CD4-positive, alpha-beta T cell treated with Interleukin-17A for 4 hours (primary cell): ENCODE results near the gene IGFBP2.

Experiments
- DNase-seq: peaks from one replicate; pipeline ENCODE4 v3.0.0-alpha.2; 2020; ENCODE audit warnings: mixed read lengths

Gene IGFBP2

DNA sequence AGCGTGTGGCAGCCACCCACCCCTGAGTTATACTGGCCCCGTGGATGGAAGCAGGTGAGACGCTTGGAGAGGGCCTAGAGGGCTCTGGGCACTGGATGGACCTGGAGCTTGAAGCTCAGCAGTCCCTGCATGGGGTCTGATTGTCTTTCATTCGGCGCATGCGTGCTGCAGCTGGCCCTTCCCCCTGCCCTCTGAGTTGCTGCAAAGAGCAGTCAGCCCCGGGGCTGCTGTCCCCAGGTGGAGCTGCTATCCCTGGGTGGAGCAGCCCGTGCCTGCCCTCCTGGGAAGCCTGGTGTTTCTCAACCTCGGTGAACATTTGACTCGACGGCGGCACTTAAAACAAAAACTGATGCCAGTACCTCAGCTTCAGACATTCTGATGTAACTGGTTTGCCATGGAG lies 32.5 kb downstream of the IGFBP2 start:
- DNase-seq = no peak

DNA sequence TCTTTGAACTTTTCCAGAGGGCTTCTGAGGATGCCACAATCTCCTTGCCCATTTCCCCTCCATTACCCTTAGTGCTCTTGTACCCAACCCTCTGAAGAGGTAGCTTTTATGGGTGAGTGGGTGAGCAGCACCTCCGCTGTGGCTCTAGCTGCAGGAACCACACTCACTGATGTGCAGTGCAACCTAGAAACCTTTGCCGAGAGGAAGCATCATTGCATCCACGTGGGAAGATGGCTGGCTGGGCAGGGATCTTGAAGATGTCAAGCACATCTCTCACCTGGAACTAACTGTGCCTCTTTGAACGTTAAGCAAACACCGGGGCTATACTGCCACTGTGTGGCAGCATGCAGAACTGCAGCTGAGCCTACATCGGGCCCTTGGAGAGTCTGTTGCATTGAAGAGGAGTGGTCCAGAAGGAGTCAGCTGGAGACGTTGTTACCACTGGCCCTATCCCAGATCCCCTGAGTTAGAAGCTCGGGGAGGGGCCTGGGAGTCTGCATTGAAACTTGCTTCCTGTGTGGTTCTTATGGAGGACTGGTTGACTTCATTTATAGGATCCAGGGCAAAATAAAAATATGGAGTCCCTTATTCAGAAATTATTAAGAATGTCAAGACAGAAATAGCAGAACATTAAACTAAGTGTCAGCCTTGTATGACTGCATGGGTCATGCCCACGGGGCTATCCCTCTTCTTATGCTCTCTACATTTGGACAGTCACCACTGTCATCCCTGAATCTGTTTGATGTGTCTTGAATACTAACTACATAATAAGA lies 33.4 kb downstream of the IGFBP2 start:
- peak; percentile 67 for DNase-seq

DNA sequence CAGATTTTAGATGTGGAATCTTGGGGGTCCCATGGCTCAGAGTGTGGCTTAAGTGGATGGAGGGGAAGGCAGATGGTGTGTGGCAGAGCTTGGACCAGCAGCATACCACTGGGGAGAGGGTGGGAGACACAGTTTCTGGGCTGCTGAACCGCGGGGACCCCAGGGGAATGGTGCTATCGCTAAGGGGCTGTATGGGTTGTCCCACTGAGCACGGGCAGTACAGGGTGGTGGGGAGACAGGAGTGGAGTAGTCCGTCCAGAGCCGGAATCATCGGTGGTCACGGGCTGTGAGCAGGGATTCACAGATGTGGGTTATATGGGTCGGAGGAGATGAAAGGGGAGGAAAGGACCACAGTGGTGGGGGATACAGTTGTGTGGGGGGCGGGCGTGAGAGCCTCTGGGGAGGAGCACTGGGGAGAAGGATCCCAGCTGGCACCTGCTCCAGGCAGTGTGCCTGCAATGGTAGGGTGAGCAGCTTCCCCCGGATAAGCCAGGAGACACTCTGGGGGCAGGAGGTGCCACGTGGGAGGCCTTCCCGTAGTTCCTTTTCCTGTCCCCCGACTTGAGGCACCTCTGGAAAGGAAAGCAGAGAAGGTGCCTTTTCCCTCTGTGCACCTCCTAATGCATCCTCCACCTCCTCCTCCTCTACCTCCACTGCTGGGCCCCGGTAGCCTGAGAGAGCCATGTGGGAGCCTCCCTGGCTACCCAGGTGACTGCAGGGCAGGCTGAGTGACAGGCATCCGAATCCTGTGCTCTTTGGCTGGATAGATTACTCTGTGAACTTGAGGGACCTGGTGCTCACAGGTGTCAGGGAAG lies 37.3 kb downstream of the IGFBP2 start:
- DNase-seq = no peak

DNA sequence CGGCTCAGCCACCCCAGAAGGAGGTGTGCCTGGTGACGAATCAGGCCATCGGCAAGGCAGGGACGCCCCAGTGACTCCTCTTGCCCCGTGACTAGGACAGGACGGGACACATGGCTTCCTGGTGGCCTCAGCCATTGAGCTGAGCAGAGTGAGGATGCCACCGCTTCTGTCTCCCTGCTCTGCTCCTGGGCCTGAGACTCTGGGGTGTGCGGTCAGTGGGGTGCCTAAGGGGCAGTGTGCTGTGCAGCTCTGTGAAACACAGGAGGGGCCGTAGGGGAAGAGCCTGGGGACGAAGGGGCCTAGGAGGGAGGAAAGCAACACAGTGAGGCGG lies 37.8 kb downstream of the IGFBP2 start:
- no peak for DNase-seq

- no peak for DNase-seq
Measured at GRCh38 chr2:216671791-216672343, 38.6 kb downstream of the IGFBP2 start.

DNA sequence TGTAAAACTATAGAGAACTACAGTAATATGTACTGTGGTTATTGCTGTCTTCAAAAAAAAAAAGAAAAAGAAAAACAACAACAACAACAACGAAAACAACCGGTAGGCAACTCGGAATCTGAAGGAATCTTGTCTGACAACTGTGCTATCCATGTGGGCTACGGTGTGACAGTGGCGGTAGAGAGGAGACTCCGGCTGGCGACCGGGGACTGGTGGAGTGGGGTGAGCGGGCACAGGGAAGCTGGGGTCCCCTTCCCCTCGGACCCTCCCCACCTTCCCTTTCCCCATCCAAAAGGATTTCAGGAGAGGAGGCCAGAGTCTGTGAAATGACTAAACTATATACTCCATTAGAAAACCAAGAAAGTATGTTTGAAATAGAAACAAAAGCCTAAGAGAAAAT lies 39.2 kb downstream of the IGFBP2 start:
- DNase-seq = no peak

GRCh38 chr2:216673021-216673420 lies 39.8 kb downstream of the IGFBP2 start:
- no peak for DNase-seq

DNA sequence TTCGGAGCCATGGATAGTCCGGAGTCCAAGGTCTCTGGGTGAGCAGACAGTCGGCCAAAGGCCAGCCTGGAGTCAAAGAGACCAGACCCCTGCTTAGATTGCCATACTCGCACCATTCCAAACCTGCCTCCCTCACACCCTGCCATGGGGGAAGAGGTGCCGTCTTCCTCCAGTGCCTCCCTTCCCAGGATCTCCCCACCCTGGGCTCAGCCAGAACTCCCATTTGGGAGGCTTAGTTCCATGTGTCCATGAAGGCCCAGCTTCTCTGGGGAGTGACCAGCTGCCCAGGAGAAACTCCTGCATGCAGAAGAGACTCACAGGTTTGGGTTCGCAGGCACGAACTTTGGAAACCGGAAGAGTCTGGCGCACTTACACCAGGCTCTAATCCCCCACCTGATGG lies 40.4 kb downstream of the IGFBP2 start:
- no peak for DNase-seq

- DNase-seq = no peak
Measured at GRCh38 chr2:216674376-216674775, 41.2 kb downstream of the IGFBP2 start.

GRCh38 chr2:216676630-216677029 lies 43.4 kb downstream of the IGFBP2 start:
- no peak for DNase-seq

GRCh38 chr2:216677439-216678097 lies 44.3 kb downstream of the IGFBP2 start:
- DNase-seq = no peak

- no peak for DNase-seq
Measured at GRCh38 chr2:216678098-216678465, 44.9 kb downstream of the IGFBP2 start.

DNA sequence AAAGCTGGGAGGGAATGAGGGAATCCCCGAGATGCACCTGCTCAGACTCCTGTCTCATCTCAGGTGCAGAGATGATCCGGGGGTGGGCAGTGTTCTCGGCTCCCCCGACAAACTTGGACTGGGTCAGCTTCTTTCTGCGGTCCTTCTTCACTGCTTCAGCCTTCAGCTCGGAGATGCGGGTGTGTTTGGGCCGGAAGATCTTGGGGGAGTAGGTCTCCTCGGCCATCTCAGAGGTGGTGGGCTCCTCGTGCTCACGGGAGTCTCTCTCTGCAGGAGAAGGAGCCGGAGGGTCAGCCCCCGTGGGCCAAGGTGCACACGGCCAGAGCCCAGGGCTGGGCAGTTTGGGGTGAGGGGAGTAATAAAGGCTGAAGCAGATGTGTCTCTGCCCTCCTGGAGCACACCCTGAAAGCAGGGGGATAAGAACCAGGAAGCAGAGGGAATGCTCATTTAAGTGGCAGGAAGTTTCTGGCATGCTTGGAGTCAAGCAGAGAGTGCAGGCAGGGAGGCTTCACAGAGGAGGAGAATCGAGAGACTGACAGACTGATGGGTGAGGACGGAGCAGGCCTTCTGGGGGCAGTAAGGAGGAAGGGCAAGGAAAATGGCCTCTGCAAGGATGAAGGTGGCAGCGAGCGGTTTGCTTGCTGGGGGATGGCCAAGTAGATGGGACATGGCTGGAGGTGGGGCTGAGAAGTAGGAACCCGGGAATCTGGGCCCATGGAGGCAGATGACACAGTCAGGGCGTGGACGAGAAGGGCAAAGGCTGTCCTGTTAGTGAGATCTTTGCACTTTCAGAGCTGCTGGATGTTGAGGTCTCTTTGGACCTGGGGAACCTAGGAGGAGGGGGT lies 45.8 kb downstream of the IGFBP2 start:
- no peak for DNase-seq

DNA sequence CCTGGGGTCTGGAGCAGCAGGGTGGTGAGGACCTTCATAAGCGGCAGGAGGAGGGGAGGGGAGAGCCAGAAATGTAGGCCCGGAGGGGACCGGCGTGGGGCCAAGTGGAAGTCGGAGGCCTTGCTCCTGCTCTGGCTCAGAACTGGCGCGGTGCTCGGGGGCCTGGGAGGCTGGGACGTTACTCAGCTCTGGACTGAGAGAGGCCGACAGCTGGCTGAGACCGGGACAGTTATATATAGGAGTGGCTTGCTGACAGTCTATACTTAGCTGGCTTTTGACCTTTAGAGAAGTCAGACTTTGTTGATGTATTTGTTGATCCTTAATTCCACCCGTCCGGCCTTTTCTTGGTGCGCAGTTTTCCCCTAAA lies 46.4 kb downstream of the IGFBP2 start:
- DNase-seq = no peak

GRCh38 chr2:216680951-216681629 lies 47.9 kb downstream of the IGFBP2 start:
- DNase-seq = no peak

GRCh38 chr2:216681683-216682082 lies 48.5 kb downstream of the IGFBP2 start:
- no peak for DNase-seq

DNA sequence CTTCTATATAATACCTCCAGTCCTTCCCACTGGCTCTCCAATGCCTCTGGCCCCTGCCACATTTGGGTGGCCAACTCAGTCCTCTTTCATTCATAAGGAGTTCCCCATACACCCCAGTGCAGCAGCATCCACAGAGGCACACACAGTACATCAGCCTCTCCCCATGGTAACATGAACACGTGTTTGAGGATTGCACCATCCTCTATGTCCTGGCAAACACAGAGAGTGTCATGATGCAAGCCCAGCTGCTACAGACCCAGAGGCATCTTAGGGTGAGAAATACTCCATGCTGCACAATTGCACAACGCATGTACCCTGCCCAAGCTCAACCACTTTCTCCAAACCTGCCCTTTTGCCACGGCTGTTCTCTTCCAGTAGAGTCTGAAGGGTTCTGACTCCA lies 50.6 kb downstream of the IGFBP2 start:
- DNase-seq = no peak

DNA sequence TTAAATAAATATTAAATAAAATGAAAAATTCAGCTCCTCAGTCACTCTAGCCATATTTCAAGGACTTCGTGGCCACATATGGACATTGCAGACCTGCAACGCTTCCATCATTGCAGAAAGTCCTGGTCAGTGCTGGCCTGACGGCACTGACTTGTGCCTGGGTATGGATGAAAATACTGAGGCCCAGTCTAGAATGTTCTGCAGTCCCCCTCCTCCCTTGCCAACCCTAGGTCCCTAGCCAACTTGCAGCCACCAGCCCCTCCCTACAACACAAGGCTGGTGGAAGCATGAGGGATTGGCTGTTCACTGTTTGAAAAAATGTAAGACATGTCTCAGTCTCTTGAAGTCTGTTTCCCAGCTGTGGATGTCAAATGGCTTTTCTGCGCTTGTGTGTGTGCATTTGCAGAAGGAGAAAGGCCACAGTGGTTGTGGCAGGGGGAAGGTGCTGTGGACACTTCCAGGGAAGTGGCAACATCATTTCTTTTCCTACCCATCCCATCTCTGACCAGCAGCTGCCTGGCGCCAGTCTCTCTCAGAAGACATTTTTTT lies 52.2 kb downstream of the IGFBP2 start:
- no peak for DNase-seq

DNA sequence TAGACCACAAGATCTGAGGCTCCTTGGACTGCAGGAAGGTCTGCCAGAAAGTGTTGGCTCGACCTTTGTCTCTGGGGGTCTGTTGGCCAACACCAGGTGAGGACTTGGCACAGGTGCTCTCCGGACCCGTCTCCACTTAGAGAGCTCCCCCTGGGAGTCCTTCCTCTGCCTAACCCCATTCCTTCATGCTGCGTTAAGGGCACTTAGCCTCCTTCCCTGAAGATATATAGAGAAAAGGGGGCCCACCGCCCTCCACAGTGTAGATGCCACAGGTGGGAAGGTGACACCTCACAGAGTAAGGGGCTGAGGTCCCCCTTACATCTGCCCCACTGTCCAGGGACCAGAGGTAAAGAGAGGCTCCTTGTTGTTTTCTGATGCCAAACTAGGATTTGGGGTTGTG lies 53.9 kb downstream of the IGFBP2 start:
- no peak for DNase-seq

GRCh38 chr2:216687646-216688045 lies 54.4 kb downstream of the IGFBP2 start:
- peak; percentile 28 for DNase-seq

GRCh38 chr2:216688731-216689340 lies 55.6 kb downstream of the IGFBP2 start:
- DNase-seq = no peak
